ENCODE measurements around the gene PEAR1.

DNA sequence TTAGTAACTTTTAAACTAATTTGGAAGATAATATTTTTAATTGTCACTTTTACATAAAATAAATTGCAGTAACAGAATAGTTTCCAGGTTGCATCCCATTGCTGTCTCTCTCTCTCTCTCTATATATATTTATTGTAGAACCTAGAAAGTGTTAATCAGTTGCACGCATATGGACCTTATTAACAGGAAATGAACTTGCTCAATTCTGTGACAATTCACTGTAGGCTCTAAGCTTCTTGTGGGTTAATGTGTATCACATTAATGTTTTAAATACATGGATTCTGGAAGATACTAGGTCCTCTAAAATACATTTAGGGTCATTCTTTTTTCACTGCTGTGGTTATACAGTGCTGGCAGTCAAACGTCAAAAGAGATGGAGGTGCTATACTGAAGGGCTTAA, 60.1 kb downstream of the PEAR1 start:
- TF ChIP-seq, protein P1, sequence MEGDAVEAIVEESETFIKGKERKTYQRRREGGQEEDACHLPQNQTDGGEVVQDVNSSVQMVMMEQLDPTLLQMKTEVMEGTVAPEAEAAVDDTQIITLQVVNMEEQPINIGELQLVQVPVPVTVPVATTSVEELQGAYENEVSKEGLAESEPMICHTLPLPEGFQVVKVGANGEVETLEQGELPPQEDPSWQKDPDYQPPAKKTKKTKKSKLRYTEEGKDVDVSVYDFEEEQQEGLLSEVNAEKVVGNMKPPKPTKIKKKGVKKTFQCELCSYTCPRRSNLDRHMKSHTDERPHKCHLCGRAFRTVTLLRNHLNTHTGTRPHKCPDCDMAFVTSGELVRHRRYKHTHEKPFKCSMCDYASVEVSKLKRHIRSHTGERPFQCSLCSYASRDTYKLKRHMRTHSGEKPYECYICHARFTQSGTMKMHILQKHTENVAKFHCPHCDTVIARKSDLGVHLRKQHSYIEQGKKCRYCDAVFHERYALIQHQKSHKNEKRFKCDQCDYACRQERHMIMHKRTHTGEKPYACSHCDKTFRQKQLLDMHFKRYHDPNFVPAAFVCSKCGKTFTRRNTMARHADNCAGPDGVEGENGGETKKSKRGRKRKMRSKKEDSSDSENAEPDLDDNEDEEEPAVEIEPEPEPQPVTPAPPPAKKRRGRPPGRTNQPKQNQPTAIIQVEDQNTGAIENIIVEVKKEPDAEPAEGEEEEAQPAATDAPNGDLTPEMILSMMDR (IDR thresholded peaks at IDR 0.05; ENCODE audit: low read depth, low read length), result no peak
- no peak for TF ChIP-seq EZH2phosphoT487 (IDR thresholded peaks at IDR 0.05; ENCODE audit: low read depth)
